ENCODE results near the gene UBE2G2.

Gene UBE2G2

GRCh38 chr21:44790368-44790767, 11.3 kb downstream of the UBE2G2 start:
- no peak overlapping the region for H3K4me3 Mint-ChIP-seq
- DNase-seq (no peak), ATAC-seq (no peak)
- H3K4me1 Mint-ChIP-seq = peaks cover 53% of the 10 kb centered on the region
- no peaks in the 10 kb centered on the region for H3K27me3 Mint-ChIP-seq
- no peaks in the 10 kb centered on the region for H3K9me3 Mint-ChIP-seq
- H3K27ac Mint-ChIP-seq = peak overlapping the region in 1 of 2 donors; percentile 43

GRCh38 chr21:44789880-44790279, 11.7 kb downstream of the UBE2G2 start:
- DNase-seq (no peak), ATAC-seq (no peak)
- H3K27ac Mint-ChIP-seq = no peak overlapping the region
- H3K9me3 Mint-ChIP-seq = no peaks in the 10 kb centered on the region
- peaks cover 50% of the 10 kb centered on the region for H3K4me1 Mint-ChIP-seq
- H3K27me3 Mint-ChIP-seq = no peaks in the 10 kb centered on the region
- H3K4me3 Mint-ChIP-seq = no peak overlapping the region

GRCh38 chr21:44785620-44786335, 15.8 kb downstream of the UBE2G2 start:
- Mint-ChIP-seq H3K27ac (peak overlapping the region in 1 of 2 donors; percentile 41), H3K4me3 (no peak overlapping the region), H3K9me3 (no peaks in the 10 kb centered on the region), H3K27me3 (no peaks in the 10 kb centered on the region), H3K4me1 (peaks cover 37% of the 10 kb centered on the region)
- ATAC-seq (no peak), DNase-seq (no peak)

- ATAC-seq (no peak), DNase-seq (no peak)
- Mint-ChIP-seq H3K4me1 (peaks cover 39% of the 10 kb centered on the region), H3K27ac (no peak overlapping the region), H3K9me3 (no peaks in the 10 kb centered on the region), H3K4me3 (no peak overlapping the region), H3K27me3 (no peaks in the 10 kb centered on the region)
These were observed 16.8 kb downstream of the UBE2G2 start for GRCh38 chr21:44784810-44785209.

GRCh38 chr21:44783020-44783696, 18.5 kb downstream of the UBE2G2 start:
- no peak overlapping the region for H3K27ac Mint-ChIP-seq

GRCh38 chr21:44780767-44781459, 20.7 kb downstream of the UBE2G2 start:
- Mint-ChIP-seq H3K27me3 (no peaks in the 10 kb centered on the region), H3K4me3 (no peak overlapping the region), H3K4me1 (peaks cover 34% of the 10 kb centered on the region), H3K9me3 (no peaks in the 10 kb centered on the region), H3K27ac (peak overlapping the region in 1 of 2 donors; percentile 26)
- DNase-seq (no peak), ATAC-seq (no peak)

More at GRCh38 chr21:44783020-44783696, 18.5 kb downstream of the UBE2G2 start:
- DNase-seq = no peak
- no peaks in the 10 kb centered on the region for H3K9me3 Mint-ChIP-seq
- H3K4me3 Mint-ChIP-seq = no peak overlapping the region
- H3K27me3 Mint-ChIP-seq = no peaks in the 10 kb centered on the region
- H3K4me1 Mint-ChIP-seq = peaks cover 40% of the 10 kb centered on the region
- no peak for ATAC-seq

- Mint-ChIP-seq H3K27me3 (no peaks in the 10 kb centered on the region), H3K4me3 (no peak overlapping the region), H3K27ac (no peak overlapping the region), H3K4me1 (peaks cover 32% of the 10 kb centered on the region), H3K9me3 (no peaks in the 10 kb centered on the region)
- DNase-seq (no peak), ATAC-seq (no peak)
These were observed 21.5 kb downstream of the UBE2G2 start for GRCh38 chr21:44780137-44780502.

GRCh38 chr21:44779417-44780136, 22.0 kb downstream of the UBE2G2 start:
- Mint-ChIP-seq H3K9me3 (no peaks in the 10 kb centered on the region), H3K4me1 (peaks cover 32% of the 10 kb centered on the region), H3K27ac (no peak overlapping the region), H3K27me3 (no peaks in the 10 kb centered on the region), H3K4me3 (no peak overlapping the region)
- DNase-seq (no peak), ATAC-seq (no peak)

GRCh38 chr21:44778983-44779382, 22.6 kb downstream of the UBE2G2 start:
- no peaks in the 10 kb centered on the region for H3K9me3 Mint-ChIP-seq
- no peak overlapping the region for H3K4me3 Mint-ChIP-seq
- peaks cover 32% of the 10 kb centered on the region for H3K4me1 Mint-ChIP-seq
- H3K27ac Mint-ChIP-seq = no peak overlapping the region
- no peaks in the 10 kb centered on the region for H3K27me3 Mint-ChIP-seq
- DNase-seq = no peak
- ATAC-seq = no peak

- Mint-ChIP-seq H3K27me3 (no peaks in the 10 kb centered on the region), H3K27ac (peak overlapping the region; percentile 10 to 92), H3K4me3 (no peak overlapping the region), H3K9me3 (no peaks in the 10 kb centered on the region), H3K4me1 (peaks cover 32% of the 10 kb centered on the region)
- ATAC-seq (no peak), DNase-seq (no peak)
These were observed 23.1 kb downstream of the UBE2G2 start for GRCh38 chr21:44778499-44778911.

GRCh38 chr21:44778094-44778493, 23.5 kb downstream of the UBE2G2 start:
- no peaks in the 10 kb centered on the region for H3K9me3 Mint-ChIP-seq
- DNase-seq (no peak), ATAC-seq (no peak)
- H3K27ac Mint-ChIP-seq = peak overlapping the region; percentile 10 to 92
- no peaks in the 10 kb centered on the region for H3K27me3 Mint-ChIP-seq
- H3K4me3 Mint-ChIP-seq = no peak overlapping the region
- H3K4me1 Mint-ChIP-seq = peaks cover 32% of the 10 kb centered on the region

GRCh38 chr21:44774972-44775371, 26.6 kb downstream of the UBE2G2 start:
- Mint-ChIP-seq H3K4me3 (no peak overlapping the region), H3K4me1 (peaks cover 9% of the 10 kb centered on the region), H3K9me3 (no peaks in the 10 kb centered on the region), H3K27me3 (no peaks in the 10 kb centered on the region), H3K27ac (peak overlapping the region in 1 of 2 donors; percentile 54)
- ATAC-seq (no peak), DNase-seq (no peak)

GRCh38 chr21:44773291-44773932, 28.2 kb downstream of the UBE2G2 start:
- Mint-ChIP-seq H3K9me3 (no peaks in the 10 kb centered on the region), H3K4me3 (no peak overlapping the region), H3K4me1 (peaks cover 4% of the 10 kb centered on the region), H3K27me3 (no peaks in the 10 kb centered on the region), H3K27ac (peak overlapping the region in 1 of 2 donors; percentile 74)
- no peak for ATAC-seq
- DNase-seq = no peak

- H3K4me1 Mint-ChIP-seq = peaks cover 6% of the 10 kb centered on the region
- no peaks in the 10 kb centered on the region for H3K9me3 Mint-ChIP-seq
- ATAC-seq (no peak), DNase-seq (no peak)
- peak overlapping the region; percentile 34 to 91 for H3K27ac Mint-ChIP-seq
- H3K4me3 Mint-ChIP-seq = no peak overlapping the region
- H3K27me3 Mint-ChIP-seq = no peaks in the 10 kb centered on the region
These were observed 29.6 kb downstream of the UBE2G2 start for GRCh38 chr21:44771896-44772525.
